Fibroblast of the aortic adventitia (primary cell): Measurements from ENCODE around the gene CDC42BPG. TPM values are rescaled to one million over a fixed set of nuclear protein-coding genes. Genes with fewer than 3 reads are reported as not detected.

Experiments used
- DNase-seq: peaks from one replicate; pipeline ENCODE4 v3.0.0-alpha.2; 2010; ENCODE audit warnings: low read depth
- H3K4me3 ChIP-seq: 2 replicates; pipeline ENCODE4 v1.5.1; 2011; ENCODE audit warnings: low read depth, mild to moderate bottlenecking, control low read depth, low read length, moderate library complexity
- total RNA-seq: library from RNA; depleted of rRNA; stranded (reverse); fragments of >200 nt; gene quantifications from 2 replicates; pipeline ENCODE4 v1.2.3, GENCODE V29; 2012; ENCODE audit warnings: low replicate concordance
- TF ChIP-seq, protein P1 (sequence below): IDR thresholded peaks from 2 replicates; pipeline ENCODE4 v1.5.1; 2011; ENCODE audit warnings: mild to moderate bottlenecking, low read length, control low read depth, inconsistent platforms; ENCODE audit not compliant: insufficient read depth

The CDC42BPG gene
- total RNA-seq, 1 donor, result 0.09 TPM

DNA sequence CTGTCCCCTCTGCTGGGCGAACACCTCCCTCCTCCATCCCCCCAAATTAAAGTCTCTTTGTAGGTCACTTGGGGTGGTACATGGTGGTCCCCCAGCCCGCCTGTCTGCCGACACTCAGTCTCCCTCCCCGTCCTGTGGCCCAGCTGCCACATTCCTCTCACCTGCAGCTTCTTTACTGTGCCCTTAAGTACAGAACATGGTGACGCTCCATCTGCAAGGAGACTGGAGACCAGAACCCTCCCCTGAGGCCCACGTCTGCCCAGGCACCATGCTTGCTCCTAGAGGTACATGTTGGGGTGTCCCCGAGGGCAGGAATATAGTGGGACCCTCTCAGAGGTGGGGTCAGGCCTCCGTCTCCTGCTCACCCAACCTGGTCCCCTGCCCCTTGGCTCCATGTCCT lies 39.6 kb upstream of the CDC42BPG start:
- H3K4me3 ChIP-seq, result no peak overlapping the region
- no peak for DNase-seq
- TF ChIP-seq, protein P1, sequence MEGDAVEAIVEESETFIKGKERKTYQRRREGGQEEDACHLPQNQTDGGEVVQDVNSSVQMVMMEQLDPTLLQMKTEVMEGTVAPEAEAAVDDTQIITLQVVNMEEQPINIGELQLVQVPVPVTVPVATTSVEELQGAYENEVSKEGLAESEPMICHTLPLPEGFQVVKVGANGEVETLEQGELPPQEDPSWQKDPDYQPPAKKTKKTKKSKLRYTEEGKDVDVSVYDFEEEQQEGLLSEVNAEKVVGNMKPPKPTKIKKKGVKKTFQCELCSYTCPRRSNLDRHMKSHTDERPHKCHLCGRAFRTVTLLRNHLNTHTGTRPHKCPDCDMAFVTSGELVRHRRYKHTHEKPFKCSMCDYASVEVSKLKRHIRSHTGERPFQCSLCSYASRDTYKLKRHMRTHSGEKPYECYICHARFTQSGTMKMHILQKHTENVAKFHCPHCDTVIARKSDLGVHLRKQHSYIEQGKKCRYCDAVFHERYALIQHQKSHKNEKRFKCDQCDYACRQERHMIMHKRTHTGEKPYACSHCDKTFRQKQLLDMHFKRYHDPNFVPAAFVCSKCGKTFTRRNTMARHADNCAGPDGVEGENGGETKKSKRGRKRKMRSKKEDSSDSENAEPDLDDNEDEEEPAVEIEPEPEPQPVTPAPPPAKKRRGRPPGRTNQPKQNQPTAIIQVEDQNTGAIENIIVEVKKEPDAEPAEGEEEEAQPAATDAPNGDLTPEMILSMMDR, result no peak

- DNase-seq, result no peak
- H3K4me3 ChIP-seq, result no peak overlapping the region
- TF ChIP-seq, protein P1, result no peak
Measured at GRCh38 chr11:64883575-64883974, 39.1 kb upstream of the CDC42BPG start.

- TF ChIP-seq, protein P1, result no peak
- no peak overlapping the region for H3K4me3 ChIP-seq
- peak; percentile 22 for DNase-seq
Measured at GRCh38 chr11:64882243-64882642, 37.8 kb upstream of the CDC42BPG start.

GRCh38 chr11:64881476-64881875 lies 37.0 kb upstream of the CDC42BPG start:
- H3K4me3 ChIP-seq, result no peak overlapping the region
- TF ChIP-seq, protein P1, result no peak
- no peak for DNase-seq

DNA sequence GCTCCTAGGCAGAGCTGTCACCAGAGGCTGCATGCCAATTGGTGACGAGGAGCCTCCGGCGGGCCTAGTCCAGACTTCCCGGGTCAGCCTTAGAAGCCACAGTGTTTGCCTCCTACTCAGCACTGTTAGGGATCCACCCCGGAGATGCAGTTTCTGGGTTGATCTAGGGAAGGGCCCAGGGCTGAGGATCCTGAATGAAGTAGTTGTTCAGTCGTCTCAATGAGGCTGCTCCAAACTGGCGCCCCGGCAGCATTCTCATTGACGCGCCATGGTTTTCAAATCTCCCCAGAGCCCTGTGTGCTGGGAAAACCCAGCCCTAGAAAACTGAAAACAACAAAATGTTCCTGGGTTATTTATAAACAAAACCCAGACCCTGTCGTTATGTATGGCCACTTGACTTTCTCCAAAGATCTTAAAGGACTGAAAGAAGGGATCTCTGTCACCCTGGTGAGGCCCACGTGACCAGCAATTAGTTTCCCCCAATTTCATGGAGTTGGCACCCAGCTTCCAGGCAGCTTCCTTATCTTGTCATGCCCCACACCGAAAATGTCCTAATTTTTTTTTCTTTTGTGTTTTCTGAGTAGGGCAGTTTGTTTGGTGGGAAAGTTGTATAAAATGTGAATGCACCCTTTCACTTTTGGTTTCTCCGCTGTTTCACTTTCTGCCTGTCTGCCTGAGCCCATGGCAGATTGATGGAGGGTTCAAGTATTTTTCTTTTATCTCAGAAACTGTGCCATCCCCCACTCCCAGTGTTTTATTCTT lies 36.0 kb upstream of the CDC42BPG start:
- no peak overlapping the region for H3K4me3 ChIP-seq
- TF ChIP-seq, protein P1, result no peak
- DNase-seq, result no peak

DNA sequence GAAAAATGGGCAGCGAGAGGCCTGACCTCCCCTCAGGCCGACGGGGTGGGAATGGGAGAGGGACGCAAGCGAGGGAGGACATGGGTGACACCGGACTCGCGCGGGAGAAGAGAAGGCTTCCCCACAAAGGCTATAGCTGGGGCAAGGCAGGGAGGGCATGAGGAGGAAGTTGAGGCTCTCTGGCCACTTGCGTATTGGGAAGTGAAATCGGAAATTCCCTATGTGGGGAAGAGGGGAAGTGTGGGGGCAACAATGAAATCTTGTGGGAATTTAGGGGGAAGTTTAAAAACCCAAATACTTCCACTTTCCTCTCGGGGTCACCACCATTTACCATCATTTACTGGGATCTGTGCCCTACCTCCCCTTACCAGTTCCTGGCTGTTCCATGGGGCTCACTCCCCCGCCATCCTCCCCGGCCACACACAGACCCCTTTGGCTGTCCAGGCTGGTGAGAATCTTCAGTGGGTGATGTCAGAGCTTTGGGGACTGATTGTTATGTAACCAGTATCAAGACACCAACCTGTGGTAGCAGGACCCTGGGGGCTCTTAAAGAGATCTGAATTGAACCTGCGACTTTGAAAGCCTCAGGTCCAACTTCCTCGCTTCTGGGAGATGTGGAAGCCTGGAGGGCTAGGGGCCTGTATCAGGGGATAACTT lies 34.9 kb upstream of the CDC42BPG start:
- H3K4me3 ChIP-seq, result peak overlapping the region; percentile 80
- DNase-seq, result no peak
- TF ChIP-seq, protein P1, result no peak
